NCI-H2196 (cell line): ENCODE measurements around the gene C2orf81.
"Not testable (repeated sequence)": the region's sequence is repeated elsewhere in the genome, so short reads cannot be mapped to it uniquely, and the experiment has no call there.

Experiments
- DNase-seq: peaks from one replicate; lab custom pipeline; 2025; ENCODE audit not compliant: unreplicated experiment; lab: John Stamatoyannopoulos, UW

C2orf81 gene

DNA sequence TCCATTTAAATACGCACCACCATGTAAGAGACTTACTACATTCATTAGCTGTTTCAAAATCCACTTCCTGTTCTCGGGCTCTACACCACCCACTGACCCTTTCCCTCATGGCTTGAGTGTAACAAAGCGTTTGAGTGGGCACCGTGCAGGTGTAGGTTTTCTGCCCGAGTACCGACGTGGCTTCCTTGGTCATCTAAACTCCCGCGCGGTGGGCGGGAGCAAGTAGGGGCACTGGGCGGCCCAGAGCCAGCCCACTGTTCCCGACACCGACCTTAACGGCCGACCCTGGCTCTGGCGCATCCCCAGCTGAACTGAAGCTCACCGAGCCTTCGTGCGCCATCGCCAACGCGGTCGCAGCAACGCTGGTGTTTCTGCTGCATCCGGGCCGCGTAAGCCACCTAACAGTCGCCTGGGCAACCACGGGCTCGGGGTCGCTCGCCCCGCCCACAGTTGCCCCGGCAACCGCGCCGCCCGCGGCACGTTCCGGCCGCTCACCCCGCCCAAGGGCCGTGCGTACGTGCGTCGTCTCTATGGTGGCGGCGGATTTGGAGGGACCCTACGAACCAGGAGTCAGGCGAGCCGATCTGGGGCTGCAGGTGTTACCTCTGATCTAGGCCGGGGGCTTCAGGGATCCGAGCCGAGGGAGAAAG is at the start of gene C2orf81, which contains the start of gene WDR54:
Gene C2orf81, minus strand, starts transcription at position 399 of the 650 bp plus-strand sequence. Its CDS starts 59 bp downstream, at position 340.
Gene WDR54, plus strand, starts transcription at position 510 of the 650 bp plus-strand sequence. CDS start 424 bp downstream, outside the sequence.
- DNase-seq = peak; percentile 85

DNA sequence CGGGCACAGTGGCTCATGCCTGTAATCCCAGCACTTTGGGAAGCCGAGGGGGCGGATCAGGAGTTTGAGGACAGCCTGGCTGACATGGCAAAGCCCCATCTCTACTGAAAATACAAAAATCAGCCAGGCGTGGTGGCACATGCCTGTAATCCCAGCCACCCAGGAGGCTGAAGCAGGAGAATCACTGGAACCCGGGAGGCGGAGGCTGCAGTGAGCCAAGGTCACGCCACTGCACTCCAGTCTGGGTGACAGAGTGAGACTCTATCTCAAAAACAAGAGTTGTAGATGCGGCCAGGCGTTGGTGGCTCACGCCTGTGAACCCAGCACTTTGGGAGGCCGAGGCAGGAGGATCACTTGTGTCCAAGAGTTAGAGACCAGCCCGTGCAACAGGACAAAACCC is 49.3 kb upstream of the C2orf81 start:
- not testable (repeated sequence) for DNase-seq

DNA sequence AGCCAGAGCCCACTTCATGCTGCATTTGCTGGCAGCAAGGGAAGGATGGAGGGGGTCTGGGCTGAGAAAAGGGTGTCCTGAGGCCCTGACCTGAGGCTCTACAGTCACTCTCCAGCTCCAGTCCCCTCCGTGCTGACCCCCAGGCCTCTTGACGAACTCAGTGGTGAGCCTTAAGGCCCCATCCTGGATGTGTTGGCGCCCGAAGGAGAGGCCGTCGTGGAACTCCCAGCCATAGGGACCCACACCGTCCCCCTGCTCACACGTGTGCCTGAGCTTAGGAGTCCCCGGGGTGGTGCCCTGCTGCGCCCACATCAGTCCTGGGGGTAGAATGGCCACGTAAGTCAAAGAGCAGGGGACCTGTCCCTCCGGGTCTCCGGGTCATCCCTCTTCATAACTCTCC is 43.0 kb upstream of the C2orf81 start:
- no peak for DNase-seq

DNA sequence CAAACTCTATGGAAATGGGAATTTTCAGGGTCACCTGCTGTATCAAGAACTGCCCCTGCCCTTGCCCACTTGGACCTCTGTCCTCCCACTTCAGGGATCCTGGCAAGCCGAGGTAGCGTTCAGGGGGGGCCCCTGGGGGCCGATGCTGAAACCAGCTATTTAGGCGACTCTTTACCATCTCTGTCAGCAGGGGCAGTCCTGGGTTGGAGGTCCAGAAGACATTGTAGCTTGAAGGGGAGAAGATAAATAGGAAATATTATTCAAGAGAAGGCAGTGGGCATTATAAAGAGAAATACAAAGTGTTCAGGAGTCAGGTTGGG is 41.3 kb upstream of the C2orf81 start:
- DNase-seq = no peak

DNA sequence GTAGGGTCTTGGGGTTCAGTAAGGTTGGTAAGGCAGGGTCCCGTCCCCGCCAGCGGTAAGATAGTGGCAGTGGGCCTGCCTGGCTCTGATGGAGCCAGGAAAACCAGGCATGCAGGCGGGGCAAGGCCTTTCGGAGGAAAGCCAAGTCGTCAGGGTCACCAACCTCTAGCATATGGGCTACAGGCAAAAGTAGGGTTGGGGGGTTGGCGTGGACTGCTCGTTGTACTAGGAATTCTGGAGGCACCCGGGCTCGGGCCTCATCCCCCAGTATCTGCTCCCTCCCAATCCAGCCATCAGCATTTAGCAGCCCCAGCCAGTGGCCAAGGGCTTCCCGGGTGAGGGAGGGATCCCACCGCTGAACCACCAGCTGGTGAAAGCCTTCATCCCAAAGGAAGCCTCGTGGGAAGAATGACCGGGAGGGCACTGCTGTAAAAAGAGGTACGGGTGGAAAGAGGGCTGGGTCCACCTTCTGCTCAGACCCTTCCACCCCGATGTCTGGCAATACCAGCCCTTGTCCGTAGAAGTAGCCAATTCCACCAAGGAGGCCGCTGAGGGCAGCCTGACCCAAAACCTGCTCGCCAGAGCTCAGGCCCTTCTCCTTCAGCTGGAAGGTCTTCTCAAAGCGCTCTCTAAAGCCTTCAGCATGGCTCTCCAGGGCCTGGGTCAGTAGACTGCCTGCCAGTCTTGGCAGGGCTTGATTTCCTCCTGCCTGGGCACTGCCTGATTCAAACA is 40.8 kb upstream of the C2orf81 start:
- no peak for DNase-seq

DNA sequence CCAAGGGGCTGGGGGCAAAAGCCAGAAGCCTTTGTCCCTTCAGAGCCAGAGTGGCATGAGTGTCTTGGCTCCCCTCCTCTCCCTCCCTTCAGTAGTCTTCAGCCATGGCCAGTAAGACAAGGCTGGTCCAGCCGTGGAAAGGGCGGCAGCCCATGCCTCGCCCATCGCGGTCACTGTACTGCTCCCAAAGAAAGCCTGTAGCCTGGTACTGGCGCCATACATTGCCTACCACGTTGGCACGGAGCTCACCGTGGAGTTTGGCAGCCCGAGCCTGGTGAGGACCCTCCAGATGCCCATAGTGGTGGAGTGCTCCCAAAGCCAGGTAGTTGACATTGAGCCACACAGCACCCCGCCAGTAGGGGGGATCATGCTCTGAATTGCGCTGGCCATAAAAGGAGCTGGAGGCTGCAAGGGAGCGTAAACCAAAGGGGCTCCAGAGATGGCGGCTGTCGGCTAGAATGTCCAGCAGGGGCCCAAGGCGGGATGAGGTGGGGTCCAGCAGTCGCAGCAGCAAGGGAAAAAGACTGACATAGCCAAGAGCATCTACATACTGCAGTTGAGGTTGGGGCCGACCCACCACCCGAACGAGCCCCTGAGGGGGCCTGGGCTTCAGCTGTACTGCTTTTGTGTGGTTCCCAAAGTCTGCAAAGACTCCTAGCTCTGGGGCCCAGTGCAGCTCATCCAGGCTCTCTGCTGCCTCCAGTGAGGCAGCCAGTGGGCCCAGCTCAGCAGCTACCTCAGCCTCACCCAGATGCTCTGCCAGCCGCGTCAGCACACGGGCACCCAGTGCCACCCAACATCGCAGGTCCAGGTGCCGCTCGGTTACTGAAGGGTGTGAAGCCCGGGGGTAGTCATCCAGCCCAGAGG is 40.0 kb upstream of the C2orf81 start:
- no peak for DNase-seq

DNA sequence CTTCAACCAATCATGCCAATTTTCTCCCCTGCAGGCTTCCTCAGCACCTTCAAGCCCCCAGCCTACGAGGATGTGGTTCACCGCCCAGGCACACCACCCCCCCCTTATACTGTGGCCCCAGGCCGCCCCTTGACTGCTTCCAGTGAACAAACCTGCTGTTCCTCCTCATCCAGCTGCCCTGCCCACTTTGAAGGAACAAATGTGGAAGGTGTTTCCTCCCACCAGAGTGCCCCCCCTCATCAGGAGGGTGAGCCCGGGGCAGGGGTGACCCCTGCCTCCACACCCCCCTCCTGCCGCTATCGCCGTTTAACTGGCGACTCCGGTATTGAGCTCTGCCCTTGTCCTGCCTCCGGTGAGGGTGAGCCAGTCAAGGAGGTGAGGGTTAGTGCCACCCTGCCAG is 38.8 kb upstream of the C2orf81 start:
- DNase-seq = not testable (repeated sequence)

DNA sequence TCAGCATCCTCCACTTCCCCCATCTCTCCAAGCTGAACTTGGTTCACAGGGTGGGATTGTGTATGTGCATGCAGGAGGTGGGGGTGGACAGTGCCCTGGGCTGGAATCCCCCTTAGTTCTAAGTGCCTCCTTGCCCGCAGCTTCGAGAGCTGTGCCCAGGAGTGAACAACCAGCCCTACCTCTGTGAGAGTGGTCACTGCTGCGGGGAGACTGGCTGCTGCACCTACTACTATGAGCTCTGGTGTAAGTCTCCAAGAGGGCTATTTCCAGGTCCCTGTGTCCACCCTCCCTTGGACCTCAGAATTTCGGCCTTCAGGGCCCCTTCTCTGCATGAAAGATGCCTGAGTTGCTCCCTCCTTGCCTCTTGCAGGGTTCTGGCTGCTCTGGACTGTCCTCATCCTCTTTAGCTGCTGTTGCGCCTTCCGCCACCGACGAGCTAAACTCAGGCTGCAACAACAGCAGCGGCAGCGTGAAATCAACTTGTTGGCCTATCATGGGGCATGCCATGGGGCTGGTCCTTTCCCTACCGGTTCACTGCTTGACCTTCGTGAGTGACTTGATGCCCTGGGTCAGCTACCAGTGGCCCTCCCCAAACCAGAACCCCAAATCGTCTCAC is 38.2 kb upstream of the C2orf81 start:
- not testable (repeated sequence) for DNase-seq

DNA sequence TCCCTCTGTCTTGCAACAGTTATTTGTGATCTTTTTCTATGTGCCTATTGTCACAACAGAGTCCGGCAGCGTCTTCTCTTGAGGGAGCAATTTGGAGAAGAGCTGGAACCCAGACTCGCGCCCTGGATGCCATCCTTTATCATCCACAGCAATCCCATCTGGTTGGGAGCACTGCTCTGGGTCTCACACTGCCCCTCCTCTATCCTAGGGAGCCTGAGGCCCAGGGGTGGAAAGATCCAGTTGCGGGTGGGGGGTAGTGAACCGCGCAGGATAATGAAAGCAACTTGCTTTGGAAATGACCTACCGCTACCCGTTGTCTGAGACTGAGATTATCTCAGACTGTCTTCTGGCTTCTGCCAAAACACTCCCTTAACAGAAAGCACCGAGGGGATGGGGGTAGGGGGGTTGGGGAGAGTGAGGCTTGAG is 37.5 kb upstream of the C2orf81 start:
- DNase-seq = no peak

DNA sequence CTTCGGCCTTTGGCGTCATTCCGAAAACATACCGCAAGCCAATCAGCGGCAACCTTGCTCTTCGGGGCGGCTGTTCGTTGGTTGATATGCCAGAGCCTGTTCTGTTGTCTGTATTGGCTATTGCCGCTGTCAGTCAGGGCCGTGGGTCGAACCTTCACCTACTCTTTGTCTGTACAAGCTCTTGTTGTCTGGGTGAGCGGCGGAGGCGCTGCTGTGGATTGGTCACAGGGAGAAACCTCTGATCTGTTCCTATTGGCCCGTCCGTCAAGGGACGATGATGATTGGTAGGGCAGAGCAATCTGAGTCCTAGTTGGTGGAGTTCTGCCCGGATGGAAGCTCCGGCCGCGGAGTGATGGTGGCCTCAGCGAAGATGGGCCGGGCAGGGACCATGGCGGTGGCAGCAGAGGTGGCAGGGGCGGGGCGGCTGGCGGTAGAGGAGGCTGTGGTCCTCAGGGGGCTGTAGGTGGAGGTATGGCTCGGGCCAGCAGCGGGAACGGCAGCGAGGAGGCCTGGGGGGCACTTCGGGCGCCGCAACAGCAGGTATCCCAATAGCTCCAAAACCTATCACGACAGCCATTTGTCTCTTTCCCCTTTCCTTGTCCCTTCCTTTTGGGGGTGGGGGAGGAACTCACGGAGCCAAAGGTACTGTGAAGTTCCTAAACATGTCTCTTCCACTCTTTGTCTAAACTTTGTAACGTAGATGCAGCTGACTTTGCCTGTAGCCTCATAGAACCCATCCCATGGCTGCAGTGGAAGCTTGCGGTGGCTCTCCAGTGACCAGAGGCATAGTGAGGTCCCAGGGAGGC is 36.9 kb upstream of the C2orf81 start, which contains the start of gene WBP1:
Gene WBP1, plus strand, starts transcription at position 307 of the 806 bp plus-strand sequence. Its CDS starts 165 bp downstream, at position 472.
- DNase-seq = peak; percentile 88

DNA sequence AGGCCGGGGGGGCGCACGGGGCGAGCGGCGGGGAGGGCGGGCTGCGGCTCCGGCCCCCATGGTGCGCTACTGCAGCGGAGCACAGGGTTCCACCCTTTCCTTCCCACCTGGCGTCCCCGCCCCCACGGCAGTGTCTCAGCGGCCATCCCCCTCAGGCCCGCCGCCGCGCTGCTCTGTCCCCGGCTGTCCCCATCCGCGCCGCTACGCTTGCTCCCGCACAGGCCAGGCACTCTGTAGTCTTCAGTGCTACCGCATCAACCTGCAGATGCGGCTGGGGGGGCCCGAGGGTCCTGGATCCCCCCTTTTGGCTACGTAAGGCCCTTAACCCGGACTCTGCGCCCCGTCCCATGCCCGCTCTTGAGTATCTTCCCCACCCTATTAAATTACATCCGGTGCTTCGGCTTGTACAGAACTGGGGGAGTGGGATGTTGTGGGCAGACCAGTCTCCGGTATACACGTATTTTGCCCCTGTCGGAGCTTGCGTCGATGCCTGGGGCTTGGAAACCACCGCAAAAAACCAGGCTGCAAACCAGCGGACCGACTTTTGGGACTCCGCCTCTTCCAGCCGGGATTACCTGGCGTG is 36.2 kb upstream of the C2orf81 start:
- DNase-seq = peak; percentile 61

DNA sequence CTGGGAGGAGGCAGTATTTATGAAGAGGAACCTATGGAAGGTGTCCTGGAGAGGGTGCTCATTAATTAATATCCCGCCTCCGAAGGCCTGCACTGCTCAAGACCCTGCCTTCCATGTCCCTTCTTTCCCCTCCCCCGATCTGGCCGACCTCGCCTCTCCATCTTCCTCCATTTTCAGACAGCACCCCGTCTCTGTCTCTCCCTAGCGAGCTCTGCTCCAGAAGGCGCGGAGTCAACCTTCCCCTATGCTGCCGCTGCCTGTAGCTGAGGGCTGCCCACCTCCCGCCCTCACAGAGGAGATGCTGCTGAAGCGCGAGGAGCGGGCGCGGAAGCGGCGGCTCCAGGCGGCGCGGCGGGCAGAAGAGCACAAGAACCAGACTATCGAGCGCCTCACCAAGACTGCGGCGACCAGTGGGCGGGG is 35.7 kb upstream of the C2orf81 start:
- DNase-seq = no peak

DNA sequence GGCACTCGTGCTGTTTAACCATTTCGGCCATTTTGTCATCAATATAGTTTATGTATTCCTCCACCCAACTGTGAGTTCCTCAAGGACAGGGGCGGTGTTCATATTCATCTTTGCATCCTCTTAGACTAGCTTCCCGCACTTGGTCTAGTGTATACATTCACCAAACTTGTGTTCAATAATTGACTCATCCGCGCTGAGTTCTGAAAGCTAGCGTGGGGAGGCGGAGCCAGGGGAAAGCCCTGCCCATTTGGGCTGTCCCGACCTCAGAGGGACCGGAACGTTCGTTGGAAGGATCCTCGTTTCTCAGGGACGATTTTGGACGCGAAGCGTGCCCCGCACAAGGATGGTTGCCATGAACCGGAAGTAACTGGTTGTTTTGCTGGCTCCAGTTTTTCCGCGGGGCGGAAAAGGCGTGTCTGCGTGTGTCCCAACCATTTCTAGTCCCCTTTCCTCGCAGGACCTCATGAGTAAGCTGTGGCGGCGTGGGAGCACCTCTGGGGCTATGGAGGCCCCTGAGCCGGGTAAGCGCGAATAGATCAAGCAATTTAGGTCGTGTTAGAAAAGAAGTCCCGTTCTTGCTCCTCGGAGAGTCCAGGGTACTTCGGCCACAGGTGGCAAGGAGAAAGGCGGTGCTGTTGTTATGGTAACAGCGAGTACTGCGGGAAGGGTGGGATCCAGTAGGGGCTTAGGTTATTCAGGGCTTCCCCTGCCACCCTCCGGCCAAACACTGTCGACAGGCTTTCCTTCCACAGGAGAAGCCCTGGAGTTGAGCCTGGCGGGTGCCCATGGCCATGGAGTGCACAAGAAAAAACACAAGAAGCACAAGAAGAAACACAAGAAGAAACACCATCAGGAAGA is 33.5 kb upstream of the C2orf81 start, which contains the start of gene INO80B:
Gene INO80B, plus strand, starts transcription at position 434 of the 858 bp plus-strand sequence. Its CDS starts 30 bp downstream, at position 464.
- peak; percentile 81 for DNase-seq

DNA sequence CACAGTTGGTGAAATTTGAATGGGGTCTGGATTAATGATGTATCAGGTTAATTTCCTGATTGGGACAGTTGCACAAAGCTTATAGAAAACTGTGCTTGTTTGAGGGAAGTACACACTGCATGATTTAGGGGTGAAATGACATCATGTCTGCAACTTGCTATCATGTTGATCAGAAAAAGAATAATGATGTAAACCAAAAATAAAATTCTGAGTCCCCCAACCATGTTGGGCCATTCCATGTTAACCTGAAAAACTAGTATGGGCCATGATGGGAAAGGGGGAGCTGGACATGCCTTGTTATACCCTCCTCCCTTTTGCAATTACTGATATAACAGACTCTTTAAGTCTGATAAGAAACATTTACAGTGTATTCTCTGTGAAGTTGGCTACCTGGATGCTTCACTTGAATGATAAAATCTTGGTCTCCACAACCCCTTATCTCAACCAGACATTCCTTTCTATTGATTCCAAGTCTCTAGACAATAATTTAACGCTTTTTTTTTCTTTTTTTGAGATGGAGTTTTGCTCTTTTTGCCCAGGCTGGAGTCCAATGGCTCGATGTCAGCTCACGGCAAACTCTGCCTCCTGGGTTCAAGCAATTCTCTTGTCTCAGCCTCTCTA is 29.3 kb upstream of the C2orf81 start:
- no peak for DNase-seq

DNA sequence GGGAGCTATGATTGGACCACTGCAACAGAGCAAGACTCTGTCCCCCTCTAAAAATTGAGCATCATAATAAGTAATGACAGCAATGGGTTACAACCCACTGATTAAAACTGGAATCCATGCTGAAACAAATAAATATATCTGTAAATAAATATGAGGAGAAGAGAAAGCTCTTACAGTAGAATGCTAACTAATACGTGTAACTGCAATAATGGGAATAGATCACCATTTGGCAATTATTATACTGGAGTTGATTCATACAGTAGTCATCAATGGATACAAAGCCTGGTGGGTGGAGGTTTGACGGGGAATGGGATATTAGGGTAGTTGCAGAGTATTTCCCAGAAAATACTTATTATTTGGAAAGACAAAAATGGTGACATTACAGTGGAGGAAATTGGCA is 27.4 kb upstream of the C2orf81 start:
- DNase-seq = no peak

DNA sequence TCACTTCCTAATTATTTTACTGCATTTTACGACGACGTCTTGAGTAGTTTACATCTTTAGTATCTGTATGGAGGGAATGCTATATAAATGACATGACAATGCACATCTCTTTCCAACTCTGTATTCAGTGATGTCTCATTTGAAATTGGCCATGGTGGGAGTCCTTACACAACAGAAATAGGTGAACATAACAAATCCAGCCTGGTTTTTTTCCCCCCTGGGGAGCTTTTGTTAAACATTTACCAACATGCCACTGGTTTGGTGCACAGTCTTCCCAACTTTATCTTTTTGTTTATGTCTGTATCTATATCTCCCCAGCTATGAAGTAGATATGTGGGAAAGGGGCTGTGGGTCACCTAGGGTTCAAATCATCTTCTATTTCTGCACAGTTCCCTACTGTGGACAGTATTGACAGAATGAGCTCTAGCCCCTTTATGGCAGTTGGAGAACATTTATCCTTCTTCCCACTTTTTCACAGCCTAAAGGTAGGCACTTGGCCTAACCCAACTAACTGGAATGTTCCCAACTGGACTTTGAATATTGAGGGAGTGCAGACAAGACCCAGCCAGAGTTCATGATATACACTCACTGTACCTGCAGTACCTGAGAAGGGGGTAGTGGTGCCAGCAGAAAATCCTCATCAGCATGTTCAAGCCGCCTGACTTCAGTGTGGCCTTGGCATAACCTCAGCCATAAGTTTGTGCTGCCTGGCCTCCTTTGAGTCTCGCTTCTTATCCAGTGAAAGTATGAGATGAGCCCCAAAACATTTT is 26.0 kb upstream of the C2orf81 start:
- no peak for DNase-seq

DNA sequence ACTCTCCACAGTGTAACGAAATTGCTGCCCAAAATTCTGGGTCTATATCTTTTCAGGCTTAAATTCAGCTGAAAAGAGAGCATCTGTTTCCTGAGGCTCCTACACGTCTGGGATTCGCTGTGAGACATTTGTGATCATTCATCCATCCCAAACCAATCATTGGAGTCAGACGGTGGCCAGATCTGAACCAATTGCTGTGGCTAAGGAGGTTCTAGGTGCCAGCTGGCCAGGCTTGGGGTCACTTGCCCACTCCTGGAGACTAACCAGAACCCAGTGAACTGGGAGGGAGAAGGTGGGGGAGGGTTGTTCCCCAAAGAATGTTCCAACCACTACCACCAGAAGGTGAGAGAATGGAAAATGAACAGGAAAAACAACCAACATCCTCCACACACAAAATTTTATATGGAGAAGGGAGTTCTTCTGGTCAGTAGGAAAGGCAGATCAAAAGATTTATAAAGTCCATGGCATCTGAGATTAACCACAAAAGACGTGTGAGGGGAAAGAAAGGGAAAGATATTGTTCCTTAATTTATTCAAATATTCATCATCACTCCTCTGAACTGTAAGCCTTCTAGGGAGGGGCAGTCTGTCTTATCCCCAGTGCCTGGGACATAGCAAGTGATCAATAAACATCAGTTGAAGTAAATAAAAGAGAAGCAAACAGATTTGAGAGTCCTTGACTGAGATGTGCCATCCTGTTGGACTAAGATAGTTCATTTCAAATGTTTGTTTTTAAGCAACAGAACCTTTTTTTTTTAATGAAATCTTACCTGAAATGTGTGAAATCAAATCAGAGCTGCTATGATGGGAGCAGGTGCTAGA is 23.3 kb upstream of the C2orf81 start:
- no peak for DNase-seq
